ENCODE data around the gene ANKRD34A.
"Not testable (repeated sequence)": the region's sequence is repeated elsewhere in the genome, so short reads cannot be mapped to it uniquely, and the experiment has no call there.

Gene ANKRD34A

GRCh38 chr1:145935708-145936107, 28.7 kb downstream of the ANKRD34A start:
- Histone ChIP-seq H3K9me3 (ENCODE audit: low read depth, low read length) (no peaks in the 10 kb centered on the region), H3K36me3 (ENCODE audit: insufficient read depth, low read length) (peaks cover 23% of the 10 kb centered on the region), H3K4me3 (no peak overlapping the region), H3K9ac (ENCODE audit: insufficient read length) (no peak overlapping the region), H3K27ac (no peak overlapping the region)
- DNase-seq (ENCODE audit: low read depth, low spot score) = no peak
- TF ChIP-seq FOXP2 (optimal IDR thresholded peaks at IDR 0.05; ENCODE audit: control extremely low read depth, extremely low read length, insufficient read depth) (no peak), EZH2 (IDR thresholded peaks at IDR 0.05) (no peak), POLR2AphosphoS5 (IDR thresholded peaks at IDR 0.05; ENCODE audit: borderline replicate concordance, low read depth, low read length) (no peak)

GRCh38 chr1:145932522-145933009, 31.8 kb downstream of the ANKRD34A start:
- H3K9ac ChIP-seq (ENCODE audit: insufficient read length); DNase-seq (ENCODE audit: low read depth, low spot score); H3K4me3 ChIP-seq; H3K27ac ChIP-seq; H3K9me3 ChIP-seq (ENCODE audit: low read depth, low read length): not testable (repeated sequence)
- H3K36me3 ChIP-seq (ENCODE audit: insufficient read depth, low read length) = peaks cover 23% of the 10 kb centered on the region

GRCh38 chr1:145927916-145928643, 36.3 kb downstream of the ANKRD34A start:
- no peak for DNase-seq (ENCODE audit: low read depth, low spot score)
- H3K9ac ChIP-seq (ENCODE audit: insufficient read length) = peak overlapping the region; percentile 100
- TF ChIP-seq EZH2 (IDR thresholded peaks at IDR 0.05) = no peak
- no peak for TF ChIP-seq POLR2AphosphoS5 (IDR thresholded peaks at IDR 0.05; ENCODE audit: borderline replicate concordance, low read depth, low read length)
- no peak for TF ChIP-seq FOXP2 (optimal IDR thresholded peaks at IDR 0.05; ENCODE audit: control extremely low read depth, extremely low read length, insufficient read depth)

GRCh38 chr1:145927063-145927886, 37.1 kb downstream of the ANKRD34A start, which contains the start of gene RBM8A:
RBM8A (minus strand) TSS chr1:145927484; CDS start chr1:145927426, 58 bp downstream.
- TF ChIP-seq FOXP2 (optimal IDR thresholded peaks at IDR 0.05; ENCODE audit: control extremely low read depth, extremely low read length, insufficient read depth) = no peak
- peak; percentile 96 for TF ChIP-seq POLR2AphosphoS5 (IDR thresholded peaks at IDR 0.05; ENCODE audit: borderline replicate concordance, low read depth, low read length)
- peak within 1 kb of the TSS; percentile 100 for H3K9ac ChIP-seq (ENCODE audit: insufficient read length)
- peak; percentile 96 for DNase-seq (ENCODE audit: low read depth, low spot score)
- H3K9me3 ChIP-seq (ENCODE audit: low read depth, low read length) = no peaks in the 10 kb centered on the region
- peak within 1 kb of the TSS; percentile 100 for H3K4me3 ChIP-seq
- peaks cover 21% of the 10 kb centered on the region for H3K36me3 ChIP-seq (ENCODE audit: insufficient read depth, low read length)
- H3K27ac ChIP-seq = peak within 1 kb of the TSS; percentile 99

More at GRCh38 chr1:145927916-145928643, 36.3 kb downstream of the ANKRD34A start:
- peak overlapping the region; percentile 100 for H3K4me3 ChIP-seq
- peaks cover 19% of the 10 kb centered on the region for H3K36me3 ChIP-seq (ENCODE audit: insufficient read depth, low read length)
- no peaks in the 10 kb centered on the region for H3K9me3 ChIP-seq (ENCODE audit: low read depth, low read length)
- peak overlapping the region; percentile 99 for H3K27ac ChIP-seq

- Histone ChIP-seq H3K9me3 (ENCODE audit: low read depth, low read length) (no peaks in the 10 kb centered on the region), H3K36me3 (ENCODE audit: insufficient read depth, low read length) (peaks cover 21% of the 10 kb centered on the region), H3K9ac (ENCODE audit: insufficient read length) (peak overlapping the region; percentile 100), H3K4me3 (peak overlapping the region; percentile 100), H3K27ac (peak overlapping the region; percentile 89)
- TF ChIP-seq EZH2 (IDR thresholded peaks at IDR 0.05) (no peak), FOXP2 (optimal IDR thresholded peaks at IDR 0.05; ENCODE audit: control extremely low read depth, extremely low read length, insufficient read depth) (no peak), POLR2AphosphoS5 (IDR thresholded peaks at IDR 0.05; ENCODE audit: borderline replicate concordance, low read depth, low read length) (no peak)
- no peak for DNase-seq (ENCODE audit: low read depth, low spot score)
These were observed 37.7 kb downstream of the ANKRD34A start for GRCh38 chr1:145926686-145927062.

GRCh38 chr1:145922266-145922665, 42.1 kb downstream of the ANKRD34A start:
- Histone ChIP-seq H3K9ac (ENCODE audit: insufficient read length) (no peak overlapping the region), H3K9me3 (ENCODE audit: low read depth, low read length) (no peaks in the 10 kb centered on the region)
- no peak for DNase-seq (ENCODE audit: low read depth, low spot score)

GRCh38 chr1:145920297-145920696, 44.1 kb downstream of the ANKRD34A start:
- not testable (repeated sequence) for DNase-seq (ENCODE audit: low read depth, low spot score); H3K36me3 ChIP-seq (ENCODE audit: insufficient read depth, low read length); H3K4me3 ChIP-seq; H3K9ac ChIP-seq (ENCODE audit: insufficient read length); H3K9me3 ChIP-seq (ENCODE audit: low read depth, low read length); H3K27ac ChIP-seq

More at GRCh38 chr1:145922266-145922665, 42.1 kb downstream of the ANKRD34A start:
- H3K27ac ChIP-seq = peak overlapping the region; percentile 57; the same call in 1 of the 2 replicates
- H3K4me3 ChIP-seq = no peak overlapping the region
- TF ChIP-seq POLR2AphosphoS5 (IDR thresholded peaks at IDR 0.05; ENCODE audit: borderline replicate concordance, low read depth, low read length) (no peak), EZH2 (IDR thresholded peaks at IDR 0.05) (no peak), FOXP2 (optimal IDR thresholded peaks at IDR 0.05; ENCODE audit: control extremely low read depth, extremely low read length, insufficient read depth) (no peak)
- peaks cover 21% of the 10 kb centered on the region for H3K36me3 ChIP-seq (ENCODE audit: insufficient read depth, low read length)

- H3K9ac ChIP-seq (ENCODE audit: insufficient read length) = peak overlapping the region; percentile 87
- DNase-seq (ENCODE audit: low read depth, low spot score) = no peak
- H3K36me3 ChIP-seq (ENCODE audit: insufficient read depth, low read length) = peaks cover 9% of the 10 kb centered on the region
- peak overlapping the region; percentile 84 for H3K27ac ChIP-seq
- H3K9me3 ChIP-seq (ENCODE audit: low read depth, low read length) = no peaks in the 10 kb centered on the region
- no peak for TF ChIP-seq FOXP2 (optimal IDR thresholded peaks at IDR 0.05; ENCODE audit: control extremely low read depth, extremely low read length, insufficient read depth)
- no peak for TF ChIP-seq POLR2AphosphoS5 (IDR thresholded peaks at IDR 0.05; ENCODE audit: borderline replicate concordance, low read depth, low read length)
- TF ChIP-seq EZH2 (IDR thresholded peaks at IDR 0.05) = no peak
- peak overlapping the region; percentile 90 for H3K4me3 ChIP-seq
These were observed 45.1 kb downstream of the ANKRD34A start for GRCh38 chr1:145918992-145919939.

Data from SK-N-MC (cell line).